K562 (cell line): Measurements from ENCODE around the gene DNAJB6. TPM values are rescaled to one million over a fixed set of nuclear protein-coding genes. Genes with fewer than 3 reads are reported as not detected.

Source experiments
- CXXC5 ChIP-seq: fragments of 250-450 bp; sonication (Bioruptor Pico); IDR thresholded peaks from 2 replicates; pipeline ENCODE4 v1.8.0; 2022; ENCODE audit warnings: inconsistent platforms, mild to moderate bottlenecking, moderate library complexity
- ETV6 ChIP-seq, 3 experiments: fragments of 150-350 bp in 1 of 3; sonication (generic) in 1 of 3; formaldehyde crosslinking in 1 of 3; IDR thresholded peaks; 2 replicates each; pipeline versions ENCODE4 v1.6.1 to v1.8.0; 2014 to 2022; ENCODE audit warnings: borderline replicate concordance in 2 of 3, low read depth in 2 of 3, antibody characterized with exemption in 1 of 3, low read length in 1 of 3, mild to moderate bottlenecking in 1 of 3, missing genetic modification reagents in 1 of 3
- HEY1 ChIP-seq: fragments of 250-450 bp; sonication (Bioruptor Pico); IDR thresholded peaks from 2 replicates; pipeline ENCODE4 v1.5.0; 2020; ENCODE audit warnings: mild to moderate bottlenecking, moderate library complexity, borderline replicate concordance
- HNRNPL ChIP-seq: fragments of 200-400 bp; formaldehyde crosslinking; IDR thresholded peaks from 2 replicates; pipeline ENCODE4 v1.6.1; 2017; ENCODE audit warnings: low read depth, mild to moderate bottlenecking, low read length
- KDM2B ChIP-seq: fragments of 250-450 bp; sonication (Bioruptor Pico); IDR thresholded peaks from 2 replicates; pipeline ENCODE4 v1.8.0; 2021; ENCODE audit warnings: mild to moderate bottlenecking, moderate library complexity
- NCOA1 ChIP-seq: fragments of 450-650 bp; IDR thresholded peaks from 2 replicates; pipeline ENCODE4 v1.6.1; 2016; ENCODE audit warnings: low read depth
- POLR2A ChIP-seq: fragments of 450-650 bp; conservative IDR thresholded peaks from 2 replicates; pipeline ENCODE4 v1.6.1; 2016
- POLR2B ChIP-seq: fragments of 450-650 bp; IDR thresholded peaks from 2 replicates; pipeline ENCODE4 v1.6.1; 2018; ENCODE audit warnings: low read depth; ENCODE audit not compliant: partially characterized antibody
- POLR2G ChIP-seq: fragments of 200-400 bp; formaldehyde crosslinking; IDR thresholded peaks from 2 replicates; pipeline ENCODE4 v1.6.1; 2017; ENCODE audit warnings: low read depth, mild to moderate bottlenecking, antibody characterized with exemption, low read length, moderate library complexity
- PRPF4 ChIP-seq: fragments of 200-400 bp; formaldehyde crosslinking; IDR thresholded peaks from one replicate; pipeline ENCODE4 v1.6.1; 2017; ENCODE audit warnings: low read length, low read depth, mild to moderate bottlenecking; ENCODE audit not compliant: insufficient read depth, poor library complexity, severe bottlenecking
- ZC3H8 ChIP-seq: fragments of 450-650 bp; IDR thresholded peaks from 2 replicates; pipeline ENCODE4 v1.6.1; 2017
- ZFP91 ChIP-seq: sonication (generic); formaldehyde crosslinking; IDR thresholded peaks from 2 replicates; pipeline ENCODE4 v1.8.0; 2022; ENCODE audit warnings: mild to moderate bottlenecking, missing genetic modification reagents
- ZNF311 ChIP-seq: fragments of 250-450 bp; sonication (Bioruptor Pico); IDR thresholded peaks from 2 replicates; pipeline ENCODE4 v1.4.0; 2020; ENCODE audit warnings: mild to moderate bottlenecking, moderate library complexity
- ZNF318 ChIP-seq, 2 experiments: fragments of 450-650 bp; IDR thresholded peaks; 2 replicates each; pipeline ENCODE4 v1.6.1; 2016; ENCODE audit warnings: mild to moderate bottlenecking in 2 of 2, borderline replicate concordance in 1 of 2, low read depth in 1 of 2, moderate library complexity in 1 of 2
- polyA plus RNA-seq, 8 experiments: library from polyadenylated mRNA; depleted of rRNA in 4 of 8; stranded (reverse) in 5 of 8; unstranded in 3 of 8; fragments of >200 nt; fragmentation: Nextera tagmentation in 2 of 8; fragmentation: Illumina TruSeq in 1 of 8; extraction: Ambion mirVana in 2 of 8; extraction: Trizol in 1 of 8; gene quantifications; 2 replicates each; pipeline versions ENCODE4 v1.2.1 to v1.2.3, GENCODE V29; 2011 to 2014; ENCODE audit warnings: inconsistent platforms in 1 of 8, missing spikeins in 1 of 8
- total RNA-seq, 7 experiments: library from RNA; depleted of rRNA in 6 of 7; stranded (reverse); fragments of >200 nt in 6 of 7; fragmentation: Illumina TruSeq in 2 of 7; extraction: Trizol in 2 of 7; gene quantifications; 2 replicates each; pipeline versions ENCODE4 v1.2.1 to v1.2.3, GENCODE V29; 2011 to 2021; ENCODE audit warnings: low replicate concordance in 1 of 7
- TF ChIP-seq, protein P1 (sequence below): fragments of 250-450 bp; sonication (Bioruptor Pico); IDR thresholded peaks from 2 replicates; pipeline ENCODE4 v1.4.0; 2020; ENCODE audit warnings: borderline replicate concordance

DNAJB6 gene
- total and polyA plus RNA-seq, 9 of the 15 experiments (the other 6 are each of a cell fraction or from before 2014, with no cell fraction given), result 84.5 to 158 (median 135) TPM

GRCh38 chr7:157336383-157337315 is at the start of gene DNAJB6 (continued):
- TF ChIP-seq ZNF318 (IDR thresholded peaks at IDR 0.05; ENCODE audit: borderline replicate concordance in 1 of 2, low read depth in 1 of 2), result no peak
- no peak for TF ChIP-seq ZFP91 (CRISPR knock-in tag)
- TF ChIP-seq NCOA1, result no peak
- no peak for TF ChIP-seq HEY1
- peak; percentile 64; the same call in 1 of the 2 replicates for TF ChIP-seq KDM2B (CRISPR knock-in tag)
- TF ChIP-seq PRPF4, result peak; percentile 54
- no peak for TF ChIP-seq HNRNPL
- no peak for TF ChIP-seq ZC3H8
- peak; percentile 96 for TF ChIP-seq POLR2G
- TF ChIP-seq POLR2A, result peak; percentile 94
- peak; percentile 85 for TF ChIP-seq CXXC5 (CRISPR knock-in tag)
- TF ChIP-seq, protein P1, sequence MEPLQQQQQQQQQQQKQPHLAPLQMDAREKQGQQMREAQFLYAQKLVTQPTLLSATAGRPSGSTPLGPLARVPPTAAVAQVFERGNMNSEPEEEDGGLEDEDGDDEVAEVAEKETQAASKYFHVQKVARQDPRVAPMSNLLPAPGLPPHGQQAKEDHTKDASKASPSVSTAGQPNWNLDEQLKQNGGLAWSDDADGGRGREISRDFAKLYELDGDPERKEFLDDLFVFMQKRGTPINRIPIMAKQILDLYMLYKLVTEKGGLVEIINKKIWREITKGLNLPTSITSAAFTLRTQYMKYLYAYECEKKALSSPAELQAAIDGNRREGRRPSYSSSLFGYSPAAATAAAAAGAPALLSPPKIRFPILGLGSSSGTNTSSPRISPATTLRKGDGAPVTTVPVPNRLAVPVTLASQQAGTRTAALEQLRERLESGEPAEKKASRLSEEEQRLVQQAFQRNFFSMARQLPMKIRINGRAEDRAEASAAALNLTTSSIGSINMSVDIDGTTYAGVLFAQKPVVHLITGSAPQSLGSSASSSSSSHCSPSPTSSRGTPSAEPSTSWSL (CRISPR knock-in tag), result no peak
- TF ChIP-seq ZNF311, result no peak
- TF ChIP-seq POLR2B, result peak; percentile 95
- TF ChIP-seq ETV6 (IDR thresholded peaks at IDR 0.05; ENCODE audit: borderline replicate concordance in 1 of 2, low read depth in 2 of 2, low read length in 1 of 2), result no peak
- no peak for TF ChIP-seq ETV6 (CRISPR knock-in tag; IDR thresholded peaks at IDR 0.05; ENCODE audit: borderline replicate concordance)
